ENCODE data around the gene TEX13C.
"Not testable (repeated sequence)": the region's sequence is repeated elsewhere in the genome, so short reads cannot be mapped to it uniquely, and the experiment has no call there.

Gene TEX13C

GRCh38 chrX:125306335-125306866 is 13.3 kb upstream of the TEX13C start:
- H3K9me3 ChIP-seq (ENCODE audit: insufficient read depth, low read length, severe bottlenecking) = no peaks in the 10 kb centered on the region
- H3K27me3 ChIP-seq (ENCODE audit: insufficient read depth, low read length, poor library complexity) = no peaks in the 10 kb centered on the region
- H4K20me1 ChIP-seq (ENCODE audit: insufficient read depth, low read length) = no peaks in the 10 kb centered on the region
- H3K79me2 ChIP-seq (ENCODE audit: insufficient read depth, low read length) = no peaks in the 10 kb centered on the region
- no peaks in the 10 kb centered on the region for H3K36me3 ChIP-seq (ENCODE audit: insufficient read depth, low read length)
- ATAC-seq (ENCODE audit: insufficient read depth, low read depth) (no peak), DNase-seq (no peak)
- H3K4me2 ChIP-seq (ENCODE audit: insufficient read depth, low read length) = no peak overlapping the region
- no peak overlapping the region for H3K27ac ChIP-seq (ENCODE audit: low read length)
- TF ChIP-seq CTCF (IDR thresholded peaks at IDR 0.05; ENCODE audit: borderline replicate concordance, extremely low read depth, low read length, poor library complexity, severe bottlenecking) (no peak), EZH2 (IDR thresholded peaks at IDR 0.05; ENCODE audit: borderline replicate concordance, low read depth, low read length, severe bottlenecking) (no peak)
- no peak overlapping the region for H3K9ac ChIP-seq (ENCODE audit: low read depth, low read length)
- H3K4me1 ChIP-seq (ENCODE audit: insufficient read depth, low read length) = no peaks in the 10 kb centered on the region
- H2AFZ ChIP-seq (ENCODE audit: low read depth, low read length) = no peak overlapping the region
- no peak overlapping the region for H3K4me3 ChIP-seq (ENCODE audit: low read depth in 1 of 2, low read length in 2 of 2)

- H3K9me3 ChIP-seq (ENCODE audit: insufficient read depth, low read length, severe bottlenecking) = no peaks in the 10 kb centered on the region
- no peak for ATAC-seq (ENCODE audit: insufficient read depth, low read depth)
- H3K4me2 ChIP-seq (ENCODE audit: insufficient read depth, low read length) = no peak overlapping the region
- TF ChIP-seq CTCF (IDR thresholded peaks at IDR 0.05; ENCODE audit: borderline replicate concordance, extremely low read depth, low read length, poor library complexity, severe bottlenecking) (no peak), EZH2 (IDR thresholded peaks at IDR 0.05; ENCODE audit: borderline replicate concordance, low read depth, low read length, severe bottlenecking) (no peak)
- no peak overlapping the region for H3K9ac ChIP-seq (ENCODE audit: low read depth, low read length)
- no peak overlapping the region for H2AFZ ChIP-seq (ENCODE audit: low read depth, low read length)
- no peak overlapping the region for H3K27ac ChIP-seq (ENCODE audit: low read length)
- no peaks in the 10 kb centered on the region for H3K4me1 ChIP-seq (ENCODE audit: insufficient read depth, low read length)
- H3K4me3 ChIP-seq (ENCODE audit: low read depth in 1 of 2, low read length in 2 of 2) = no peak overlapping the region
- H4K20me1 ChIP-seq (ENCODE audit: insufficient read depth, low read length) = no peaks in the 10 kb centered on the region
- DNase-seq = no peak
- H3K79me2 ChIP-seq (ENCODE audit: insufficient read depth, low read length) = no peaks in the 10 kb centered on the region
- H3K27me3 ChIP-seq (ENCODE audit: insufficient read depth, low read length, poor library complexity) = no peaks in the 10 kb centered on the region
- H3K36me3 ChIP-seq (ENCODE audit: insufficient read depth, low read length) = no peaks in the 10 kb centered on the region
Observed at GRCh38 chrX:125308653-125309052, 11.0 kb upstream of the TEX13C start.

- not testable (repeated sequence) for H4K20me1 ChIP-seq (ENCODE audit: insufficient read depth, low read length); H3K79me2 ChIP-seq (ENCODE audit: insufficient read depth, low read length); H3K4me2 ChIP-seq (ENCODE audit: insufficient read depth, low read length); H3K27ac ChIP-seq (ENCODE audit: low read length); H3K4me1 ChIP-seq (ENCODE audit: insufficient read depth, low read length); H3K9me3 ChIP-seq (ENCODE audit: insufficient read depth, low read length, severe bottlenecking); H3K27me3 ChIP-seq (ENCODE audit: insufficient read depth, low read length, poor library complexity); ATAC-seq (ENCODE audit: insufficient read depth, low read depth); DNase-seq; H3K9ac ChIP-seq (ENCODE audit: low read depth, low read length); H3K36me3 ChIP-seq (ENCODE audit: insufficient read depth, low read length); H3K4me3 ChIP-seq (ENCODE audit: low read depth in 1 of 2, low read length in 2 of 2); H2AFZ ChIP-seq (ENCODE audit: low read depth, low read length)
Observed at GRCh38 chrX:125319166-125319565, 505 bp upstream of the TEX13C start.

GRCh38 chrX:125322431-125322830 is 2.8 kb downstream of the TEX13C start:
- DNase-seq (no peak), ATAC-seq (ENCODE audit: insufficient read depth, low read depth) (no peak)
- H3K27ac ChIP-seq (ENCODE audit: low read length) = no peak overlapping the region
- H3K4me1 ChIP-seq (ENCODE audit: insufficient read depth, low read length) = no peaks in the 10 kb centered on the region
- no peak overlapping the region for H3K4me2 ChIP-seq (ENCODE audit: insufficient read depth, low read length)
- H2AFZ ChIP-seq (ENCODE audit: low read depth, low read length) = no peak overlapping the region
- H3K36me3 ChIP-seq (ENCODE audit: insufficient read depth, low read length) = no peaks in the 10 kb centered on the region
- H3K79me2 ChIP-seq (ENCODE audit: insufficient read depth, low read length) = no peaks in the 10 kb centered on the region
- H3K9ac ChIP-seq (ENCODE audit: low read depth, low read length) = no peak overlapping the region
- H4K20me1 ChIP-seq (ENCODE audit: insufficient read depth, low read length) = no peaks in the 10 kb centered on the region
- H3K9me3 ChIP-seq (ENCODE audit: insufficient read depth, low read length, severe bottlenecking) = no peaks in the 10 kb centered on the region
- no peak for TF ChIP-seq CTCF (IDR thresholded peaks at IDR 0.05; ENCODE audit: borderline replicate concordance, extremely low read depth, low read length, poor library complexity, severe bottlenecking)
- TF ChIP-seq EZH2 (IDR thresholded peaks at IDR 0.05; ENCODE audit: borderline replicate concordance, low read depth, low read length, severe bottlenecking) = no peak
- no peaks in the 10 kb centered on the region for H3K27me3 ChIP-seq (ENCODE audit: insufficient read depth, low read length, poor library complexity)
- H3K4me3 ChIP-seq (ENCODE audit: low read depth in 1 of 2, low read length in 2 of 2) = no peak overlapping the region

Measured in DND-41 (cell line).